AG04449 (cell line): ENCODE measurements around the gene COMMD2.

Experiments
- CTCF ChIA-PET: fragments of 350-600 bp; formaldehyde crosslinking; extraction: SDS; loops from one replicate; lab custom pipeline; 2021; ENCODE audit warnings: antibody characterized with exemption; lab: Yijun Ruan, JAX
- POLR2A ChIA-PET: fragments of 400-600, 350-600 bp; formaldehyde crosslinking; extraction: SDS; loops from one replicate; lab custom pipeline; 2020; ENCODE audit warnings: antibody characterized with exemption, inconsistent platforms; lab: Yijun Ruan, JAX
- DNase-seq: peaks from one replicate; pipeline ENCODE4 v3.0.0-alpha.2; 2010; ENCODE audit warnings: low read depth, low spot score
- H3K4me3 ChIP-seq: 2 replicates; pipeline ENCODE4 v1.5.1; 2011; ENCODE audit warnings: low read depth, mild to moderate bottlenecking, control low read depth, low read length
- CTCF ChIP-seq: IDR thresholded peaks from one replicate; pipeline ENCODE4 v1.5.1; 2011; ENCODE audit warnings: mild to moderate bottlenecking, moderate library complexity, low read length, control low read depth, inconsistent platforms; ENCODE audit not compliant: insufficient read depth; ENCODE audit errors: missing control alignments

Gene COMMD2

DNA sequence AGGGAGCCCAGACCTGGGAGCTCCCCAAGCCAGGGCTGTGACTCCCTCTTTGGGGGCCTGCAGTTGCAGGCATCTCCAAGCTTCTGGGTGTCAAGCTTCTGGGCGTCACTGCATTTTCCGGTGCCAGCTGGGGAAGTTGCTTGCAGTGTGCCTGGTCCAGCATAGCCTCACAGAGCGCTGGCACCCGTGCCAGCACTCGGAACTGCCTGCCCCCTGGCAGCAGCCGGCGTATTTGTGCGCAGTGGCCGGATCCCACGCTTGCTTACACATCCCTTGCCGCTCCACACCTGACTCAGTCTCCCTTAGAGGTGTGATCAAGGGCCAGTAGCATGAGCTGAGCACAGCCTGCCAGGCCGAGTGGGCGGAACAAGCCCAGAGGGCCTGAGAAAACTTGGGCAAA is 37.0 kb downstream of the COMMD2 start:
- H3K4me3 ChIP-seq = no peak overlapping the region
- POLR2A ChIA-PET = no interaction called here
- CTCF ChIA-PET = interaction anchor here (0.6 to 5.8 kb wide), 2 partner anchors 183 to 185 kb away, joined by 3 to 90 read pairs; no protein-coding TSS in a partner anchor
- no peak for DNase-seq
- TF ChIP-seq CTCF = no peak

DNA sequence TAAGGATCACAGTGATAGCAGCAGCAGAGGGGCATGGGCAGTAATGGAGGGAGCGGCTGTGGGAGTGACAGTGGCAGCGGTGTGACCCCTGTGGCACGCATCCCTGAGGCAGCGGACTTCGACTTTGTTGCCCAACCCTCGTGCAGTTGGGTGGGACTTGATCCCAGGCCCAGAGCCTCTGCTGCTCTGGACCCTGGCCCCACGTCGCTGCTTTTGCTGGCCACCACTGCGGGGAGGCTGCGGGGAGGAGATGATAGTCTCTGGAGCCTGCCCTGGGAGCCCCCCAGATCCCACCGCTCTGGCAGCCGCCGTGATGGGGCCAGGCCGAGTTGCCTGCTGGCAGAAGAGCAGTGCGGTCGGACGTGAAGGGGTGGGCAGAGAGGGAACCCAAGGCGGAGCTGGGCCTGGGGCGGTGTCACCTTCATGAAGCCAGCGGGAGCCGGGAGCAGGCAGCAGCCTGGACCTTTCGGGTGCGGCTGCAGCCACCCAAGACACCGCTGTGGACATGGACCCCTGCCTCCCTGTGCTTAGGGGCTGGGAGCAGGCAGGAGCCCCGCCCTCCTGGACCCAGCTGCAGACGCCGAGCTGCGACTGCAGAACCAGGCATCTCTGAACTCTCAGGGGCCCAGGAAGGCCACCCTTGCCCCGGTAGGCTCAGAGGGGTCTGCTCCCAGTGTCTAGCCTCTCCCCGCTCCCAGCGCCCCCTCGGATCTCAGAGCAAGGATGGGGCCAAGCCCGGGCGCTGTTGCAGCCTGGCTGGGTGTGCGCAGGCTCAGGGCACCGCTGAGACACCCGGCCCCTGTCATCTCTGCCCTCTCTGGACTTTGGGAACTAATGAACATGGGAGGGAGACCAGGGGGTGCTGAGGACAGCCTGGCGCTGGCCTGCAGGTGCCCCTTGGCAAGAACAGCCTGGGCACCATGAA is 38.3 kb downstream of the COMMD2 start:
- ChIA-PET CTCF (no interaction called here), POLR2A (no interaction called here)
- no peak for DNase-seq
- H3K4me3 ChIP-seq = no peak overlapping the region
- no peak for TF ChIP-seq CTCF

DNA sequence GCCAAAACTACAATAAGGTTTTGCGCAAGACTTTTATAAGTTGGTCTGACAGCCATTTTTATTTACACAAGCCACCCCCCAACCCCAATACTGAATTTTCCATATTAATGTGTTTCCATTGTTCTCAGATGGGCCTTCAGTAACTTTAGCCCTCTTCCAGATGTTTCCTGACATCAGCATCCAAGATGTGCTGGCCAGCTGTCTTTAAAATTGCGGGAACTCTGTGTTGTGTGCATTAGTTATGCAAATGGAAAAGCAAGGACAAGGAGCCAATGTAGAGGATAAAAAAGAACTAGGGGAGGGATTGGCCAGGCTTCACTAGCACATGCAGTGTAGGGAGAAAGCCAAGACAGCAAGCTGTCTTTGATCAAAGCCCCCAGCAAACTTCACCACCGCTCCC is 45.4 kb downstream of the COMMD2 start:
- TF ChIP-seq CTCF = no peak
- no peak overlapping the region for H3K4me3 ChIP-seq
- DNase-seq = no peak
- ChIA-PET POLR2A (no interaction called here), CTCF (interaction anchor here (0.6 to 2.0 kb wide), 3 partner anchors 11 to 197 kb away, joined by 3 to 14 read pairs (median 3); no protein-coding TSS in a partner anchor)

GRCh38 chr3:149705416-149705815 is 46.9 kb downstream of the COMMD2 start:
- DNase-seq = no peak
- no peak for TF ChIP-seq CTCF
- no peak overlapping the region for H3K4me3 ChIP-seq
- CTCF ChIA-PET = interaction anchor here (2.1 to 5.3 kb wide), 4 partner anchors 12 to 174 kb away, joined by 5 to 45 read pairs (median 14); no protein-coding TSS in a partner anchor
- POLR2A ChIA-PET = interaction anchor here (0.6 kb wide), 1 partner anchor 49 kb away, joined by 3 read pairs; no protein-coding TSS in a partner anchor

DNA sequence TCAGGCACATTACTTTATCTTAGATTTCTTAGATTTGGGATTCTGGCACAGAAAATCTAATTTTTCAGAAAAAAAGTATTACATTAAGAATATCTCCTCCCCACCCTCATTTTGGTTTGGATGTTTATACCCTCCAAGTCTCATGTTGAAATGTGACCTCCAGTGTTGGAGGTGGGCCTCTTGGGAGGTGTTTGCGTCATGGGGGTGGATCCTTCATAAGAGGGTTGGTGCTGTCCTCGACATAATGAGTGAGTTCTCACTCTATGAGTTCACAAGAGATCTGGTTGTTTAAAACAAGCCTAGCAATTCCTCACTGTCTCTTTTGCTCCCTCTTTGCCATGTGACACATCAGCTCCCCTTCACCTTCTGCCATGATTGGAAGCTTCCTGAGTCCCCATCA is 48.8 kb downstream of the COMMD2 start:
- no peak for TF ChIP-seq CTCF
- CTCF ChIA-PET = interaction anchor here (1.0 to 5.3 kb wide), 4 partner anchors 14 to 172 kb away, joined by 3 to 45 read pairs (median 10); no protein-coding TSS in a partner anchor
- POLR2A ChIA-PET = interaction anchor here (0.7 to 1.7 kb wide), 2 partner anchors 46 to 287 kb away, joined by 3 to 17 read pairs; partner anchors contain the start of gene WWTR1
- H3K4me3 ChIP-seq = no peak overlapping the region
- no peak for DNase-seq

DNA sequence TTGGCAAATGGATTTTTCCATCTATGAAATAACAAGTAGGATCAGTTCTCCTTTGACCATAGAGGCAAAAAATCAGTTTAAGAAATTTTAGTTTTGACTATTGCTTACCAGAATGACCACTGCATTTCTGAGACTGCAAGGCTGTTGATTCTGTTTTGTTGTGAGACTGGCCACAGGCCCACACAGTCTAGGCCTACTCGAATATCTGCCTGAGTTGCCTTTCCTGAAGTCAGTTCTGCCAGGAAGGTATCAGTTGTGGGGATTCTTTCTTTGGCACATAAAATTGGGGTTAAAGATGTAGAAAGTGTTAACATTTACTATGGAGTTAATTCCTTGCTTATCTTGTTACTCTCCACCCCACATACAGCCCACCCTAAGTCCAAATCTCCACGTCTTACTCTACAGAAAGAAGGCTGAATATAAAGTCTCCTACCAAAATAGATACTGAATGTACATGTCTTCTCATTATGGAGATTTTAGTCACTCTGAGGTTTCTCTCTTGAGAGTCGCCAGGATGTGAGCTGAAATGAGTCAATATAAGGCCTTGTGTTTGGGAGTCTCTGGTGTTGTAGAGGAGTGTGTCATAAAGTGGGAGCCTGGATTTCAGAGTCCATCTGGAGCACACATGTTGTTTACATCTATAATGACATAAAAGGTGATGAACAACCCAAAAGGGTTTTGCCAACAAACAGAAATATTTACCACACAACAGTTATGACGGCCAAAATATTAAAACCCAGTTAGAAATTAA is 49.4 kb downstream of the COMMD2 start:
- no peak for TF ChIP-seq CTCF
- no peak overlapping the region for H3K4me3 ChIP-seq
- POLR2A ChIA-PET = interaction anchor here (0.7 to 1.7 kb wide), 2 partner anchors 45 to 286 kb away, joined by 3 to 17 read pairs; partner anchors contain the start of gene WWTR1
- CTCF ChIA-PET = interaction anchor here (1.0 to 5.3 kb wide), 4 partner anchors 15 to 172 kb away, joined by 3 to 45 read pairs (median 10); no protein-coding TSS in a partner anchor
- DNase-seq = peak; percentile 82
